Neural progenitor cell (in vitro differentiated cells): ENCODE results near the gene ALDH3A1.

Experiments
- EZH2 ChIP-seq: fragments of 200-600 bp; sonication (generic); IDR thresholded peaks from 2 replicates; pipeline ENCODE4 v1.6.1; 2017; ENCODE audit warnings: antibody characterized with exemption, mild to moderate bottlenecking, moderate library complexity
- TF ChIP-seq, protein P1 (sequence below): fragments of 200-600 bp; sonication (generic); IDR thresholded peaks from 2 replicates; pipeline ENCODE4 v1.5.1; 2017; ENCODE audit warnings: antibody characterized with exemption, mild to moderate bottlenecking

DNA sequence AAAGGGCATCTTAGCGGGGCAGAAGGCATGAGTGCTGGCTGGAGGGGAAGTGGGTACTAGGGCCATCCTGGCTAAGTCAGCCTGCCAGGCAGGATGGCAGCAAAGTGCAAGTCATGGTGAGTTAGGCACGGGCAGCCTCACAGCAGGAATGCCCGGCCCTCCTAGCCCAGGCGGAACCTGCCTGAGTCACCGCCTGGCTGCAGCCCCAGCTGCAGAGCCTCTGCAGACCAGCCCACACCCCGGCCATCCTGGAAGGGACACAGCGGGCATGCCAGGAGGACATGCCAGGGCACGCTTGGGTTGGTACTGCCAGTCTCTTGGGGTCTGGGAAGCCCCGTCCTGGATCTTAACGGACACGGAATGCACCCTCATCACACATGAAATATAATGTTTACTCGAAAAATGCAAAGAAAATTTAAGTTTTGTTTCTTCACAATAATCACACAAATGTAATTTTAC is 5.0 kb upstream of the ALDH3A1 start:
- TF ChIP-seq, protein P1, sequence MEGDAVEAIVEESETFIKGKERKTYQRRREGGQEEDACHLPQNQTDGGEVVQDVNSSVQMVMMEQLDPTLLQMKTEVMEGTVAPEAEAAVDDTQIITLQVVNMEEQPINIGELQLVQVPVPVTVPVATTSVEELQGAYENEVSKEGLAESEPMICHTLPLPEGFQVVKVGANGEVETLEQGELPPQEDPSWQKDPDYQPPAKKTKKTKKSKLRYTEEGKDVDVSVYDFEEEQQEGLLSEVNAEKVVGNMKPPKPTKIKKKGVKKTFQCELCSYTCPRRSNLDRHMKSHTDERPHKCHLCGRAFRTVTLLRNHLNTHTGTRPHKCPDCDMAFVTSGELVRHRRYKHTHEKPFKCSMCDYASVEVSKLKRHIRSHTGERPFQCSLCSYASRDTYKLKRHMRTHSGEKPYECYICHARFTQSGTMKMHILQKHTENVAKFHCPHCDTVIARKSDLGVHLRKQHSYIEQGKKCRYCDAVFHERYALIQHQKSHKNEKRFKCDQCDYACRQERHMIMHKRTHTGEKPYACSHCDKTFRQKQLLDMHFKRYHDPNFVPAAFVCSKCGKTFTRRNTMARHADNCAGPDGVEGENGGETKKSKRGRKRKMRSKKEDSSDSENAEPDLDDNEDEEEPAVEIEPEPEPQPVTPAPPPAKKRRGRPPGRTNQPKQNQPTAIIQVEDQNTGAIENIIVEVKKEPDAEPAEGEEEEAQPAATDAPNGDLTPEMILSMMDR: no peak
- no peak for TF ChIP-seq EZH2
